Measurements from ENCODE around the gene MRTFA. TPM values are rescaled to one million over a fixed set of nuclear protein-coding genes. Genes with fewer than 3 reads are reported as not detected.

Gene MRTFA
- total RNA-seq, 1 donor from 2014 or later, result 99.3 TPM

DNA sequence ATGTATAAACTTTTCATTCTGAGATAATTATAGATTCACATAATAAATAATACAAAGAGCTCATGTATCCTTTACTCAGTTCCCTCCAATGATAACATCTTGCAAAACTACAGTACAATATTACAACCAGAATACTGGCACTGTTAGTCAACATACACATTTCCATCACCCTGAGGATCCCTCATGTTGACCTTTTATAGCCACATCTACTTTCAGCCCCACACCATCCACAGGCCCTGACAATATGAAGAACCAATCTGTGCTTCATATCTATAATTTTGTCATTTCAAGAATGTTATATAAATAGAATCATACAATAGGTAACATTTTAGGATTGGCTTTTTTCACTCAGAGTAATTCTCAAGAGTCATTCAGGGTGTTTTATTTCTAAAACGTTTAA, 115.5 kb downstream of the MRTFA start:
- intact Hi-C loops (cut with DNase I), result no loop called here
- Histone ChIP-seq H3K4me1 (peaks cover 0 to 36% of the 10 kb centered on the region in 2 donors), H3K27me3 (no peaks in the 10 kb centered on the region), H3K27ac (no peak overlapping the region), H3K9me3 (no peaks in the 10 kb centered on the region), H3K36me3 (no peaks in the 10 kb centered on the region), H3K4me3 (no peak overlapping the region)
- TF ChIP-seq, protein P1, sequence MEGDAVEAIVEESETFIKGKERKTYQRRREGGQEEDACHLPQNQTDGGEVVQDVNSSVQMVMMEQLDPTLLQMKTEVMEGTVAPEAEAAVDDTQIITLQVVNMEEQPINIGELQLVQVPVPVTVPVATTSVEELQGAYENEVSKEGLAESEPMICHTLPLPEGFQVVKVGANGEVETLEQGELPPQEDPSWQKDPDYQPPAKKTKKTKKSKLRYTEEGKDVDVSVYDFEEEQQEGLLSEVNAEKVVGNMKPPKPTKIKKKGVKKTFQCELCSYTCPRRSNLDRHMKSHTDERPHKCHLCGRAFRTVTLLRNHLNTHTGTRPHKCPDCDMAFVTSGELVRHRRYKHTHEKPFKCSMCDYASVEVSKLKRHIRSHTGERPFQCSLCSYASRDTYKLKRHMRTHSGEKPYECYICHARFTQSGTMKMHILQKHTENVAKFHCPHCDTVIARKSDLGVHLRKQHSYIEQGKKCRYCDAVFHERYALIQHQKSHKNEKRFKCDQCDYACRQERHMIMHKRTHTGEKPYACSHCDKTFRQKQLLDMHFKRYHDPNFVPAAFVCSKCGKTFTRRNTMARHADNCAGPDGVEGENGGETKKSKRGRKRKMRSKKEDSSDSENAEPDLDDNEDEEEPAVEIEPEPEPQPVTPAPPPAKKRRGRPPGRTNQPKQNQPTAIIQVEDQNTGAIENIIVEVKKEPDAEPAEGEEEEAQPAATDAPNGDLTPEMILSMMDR (IDR thresholded peaks at IDR 0.05), result no peak
- DNase-seq (ENCODE audit: low spot score in 2 of 2), result no peak

DNA sequence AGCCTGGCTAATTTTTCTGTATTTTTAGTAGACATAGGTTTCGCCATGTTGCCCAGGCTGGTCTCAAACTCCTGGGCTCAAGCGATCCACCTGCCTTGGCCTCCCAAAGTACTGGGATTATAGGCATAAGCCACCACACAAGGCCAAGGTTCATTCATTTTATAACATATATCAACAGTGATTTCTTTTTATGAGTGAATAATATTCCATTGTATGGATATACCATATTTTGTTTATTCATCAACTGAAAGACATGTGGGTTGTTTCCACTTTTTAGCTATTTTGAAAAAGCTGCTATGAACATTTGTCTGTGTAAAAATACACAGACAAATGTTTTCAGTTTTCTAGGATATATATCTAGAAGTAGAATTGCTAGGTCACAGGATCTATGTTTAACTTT, 116.0 kb downstream of the MRTFA start:
- TF ChIP-seq, protein P1 (IDR thresholded peaks at IDR 0.05), result no peak
- Histone ChIP-seq H3K4me1 (peaks cover 0 to 36% of the 10 kb centered on the region in 2 donors), H3K27me3 (no peaks in the 10 kb centered on the region), H3K4me3 (no peak overlapping the region), H3K27ac (no peak overlapping the region), H3K36me3 (no peaks in the 10 kb centered on the region), H3K9me3 (no peaks in the 10 kb centered on the region)
- no peak for DNase-seq (ENCODE audit: low spot score in 2 of 2)
- intact Hi-C loops (cut with DNase I), result no loop called here

DNA sequence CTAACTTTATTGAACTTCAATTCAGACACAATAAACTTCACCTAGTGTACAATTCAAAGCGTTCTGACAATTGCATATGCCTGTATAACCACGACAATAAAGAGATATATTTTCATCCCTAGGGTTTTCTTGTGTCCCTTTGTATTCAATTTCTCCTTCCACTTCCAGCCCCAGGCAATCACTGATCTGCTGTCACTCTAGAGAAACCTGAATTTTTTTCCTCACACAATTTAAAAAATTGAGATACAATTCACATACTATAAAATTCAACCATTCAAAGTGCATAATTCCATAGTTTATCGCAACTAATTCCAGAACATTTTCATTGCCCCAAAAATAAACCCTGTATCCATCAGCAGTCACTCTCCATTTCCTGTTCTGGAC, 116.6 kb downstream of the MRTFA start:
- Histone ChIP-seq H3K36me3 (no peaks in the 10 kb centered on the region), H3K4me1 (peaks cover 0 to 33% of the 10 kb centered on the region in 2 donors), H3K27ac (no peak overlapping the region), H3K4me3 (no peak overlapping the region), H3K9me3 (no peaks in the 10 kb centered on the region), H3K27me3 (no peaks in the 10 kb centered on the region)
- DNase-seq (ENCODE audit: low spot score in 2 of 2), result no peak
- intact Hi-C loops (cut with DNase I), result no loop called here
- TF ChIP-seq, protein P1 (IDR thresholded peaks at IDR 0.05), result no peak

DNA sequence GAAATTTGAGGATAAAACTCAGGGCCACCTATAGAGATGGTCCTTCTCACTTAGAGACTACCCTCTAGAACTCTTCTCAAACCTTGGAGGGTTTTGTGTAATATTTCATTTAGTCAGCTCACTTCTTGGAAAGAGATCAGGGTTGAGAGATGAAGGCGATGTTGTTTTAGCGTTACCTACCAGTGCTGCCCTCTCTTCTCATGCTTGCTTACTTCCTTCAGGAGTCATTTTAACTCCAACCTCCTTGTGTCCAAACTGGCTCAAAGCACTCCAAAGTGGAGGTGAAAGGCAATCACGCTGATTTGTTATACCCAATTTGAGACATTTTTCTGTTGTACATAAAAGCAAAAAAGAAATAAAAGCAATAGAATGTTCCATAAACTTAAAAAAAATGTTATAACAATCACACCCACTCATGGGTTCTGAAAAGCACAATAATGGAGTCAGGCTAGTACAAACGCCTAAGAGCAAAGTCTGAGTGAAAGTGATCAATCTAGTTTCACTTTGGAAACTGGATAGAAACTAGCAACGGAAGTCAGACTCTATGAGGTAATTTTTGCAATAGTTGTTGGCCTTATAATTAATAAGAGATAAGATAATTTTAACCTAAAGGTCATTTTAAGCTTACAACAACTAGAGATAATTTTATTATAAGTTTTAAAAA, 117.1 kb downstream of the MRTFA start:
- H3K27ac ChIP-seq, result no peak overlapping the region
- H3K36me3 ChIP-seq, result no peaks in the 10 kb centered on the region
- H3K4me1 ChIP-seq, result peaks cover 0 to 27% of the 10 kb centered on the region in 2 donors
- no peak for DNase-seq (ENCODE audit: low spot score in 2 of 2)
- intact Hi-C loops (cut with DNase I), result no loop called here
- TF ChIP-seq, protein P1 (IDR thresholded peaks at IDR 0.05), result no peak
- H3K4me3 ChIP-seq, result no peak overlapping the region
- H3K9me3 ChIP-seq, result no peaks in the 10 kb centered on the region
- no peaks in the 10 kb centered on the region for H3K27me3 ChIP-seq

DNA sequence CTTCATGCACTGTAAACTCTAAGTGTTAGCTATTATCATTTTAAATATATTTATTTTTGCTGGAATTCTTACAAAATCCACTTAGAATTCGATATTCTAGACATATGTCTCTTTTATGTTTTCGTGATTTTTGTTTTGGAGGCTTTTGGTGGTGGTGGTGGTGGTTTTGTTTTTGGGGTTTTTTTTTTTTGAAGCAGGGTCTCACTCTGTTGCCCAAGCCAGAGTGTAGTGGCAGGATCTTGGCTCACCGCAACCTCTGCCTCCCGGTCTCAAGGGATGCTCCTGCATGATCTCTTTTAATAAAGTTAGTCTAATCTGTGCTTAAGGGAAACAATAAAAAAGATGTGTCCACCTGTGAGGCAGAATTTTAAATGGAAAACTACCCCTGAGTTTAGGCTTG, 117.7 kb downstream of the MRTFA start:
- Histone ChIP-seq H3K36me3 (no peaks in the 10 kb centered on the region), H3K4me1 (peaks cover 0 to 23% of the 10 kb centered on the region in 2 donors), H3K4me3 (no peak overlapping the region), H3K27me3 (no peaks in the 10 kb centered on the region), H3K9me3 (no peaks in the 10 kb centered on the region), H3K27ac (no peak overlapping the region)
- DNase-seq (ENCODE audit: low spot score in 2 of 2), result no peak
- TF ChIP-seq, protein P1 (IDR thresholded peaks at IDR 0.05), result no peak
- intact Hi-C loops (cut with DNase I), result no loop called here

DNA sequence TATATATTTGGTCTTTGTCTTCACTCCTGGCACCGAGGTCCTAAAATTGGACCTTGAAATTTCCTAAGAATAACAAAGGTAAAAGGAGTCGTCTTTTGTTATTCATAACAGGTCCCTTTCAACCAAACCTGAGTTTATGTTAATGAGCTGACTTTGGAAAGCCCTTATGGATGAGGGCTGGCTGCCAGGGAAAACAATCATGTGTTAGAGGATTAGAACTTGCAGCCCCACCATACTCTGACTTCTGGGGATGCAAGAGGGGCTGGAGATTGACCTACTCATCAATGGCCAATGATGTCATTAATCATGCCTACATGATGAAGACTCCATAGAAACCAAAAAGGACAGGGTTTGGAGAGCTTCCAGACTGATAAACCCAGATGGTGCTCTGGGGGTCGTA, 118.9 kb downstream of the MRTFA start:
- Histone ChIP-seq H3K27ac (no peak overlapping the region), H3K9me3 (no peaks in the 10 kb centered on the region), H3K4me3 (no peak overlapping the region), H3K27me3 (no peaks in the 10 kb centered on the region), H3K36me3 (no peaks in the 10 kb centered on the region), H3K4me1 (peaks cover 0 to 33% of the 10 kb centered on the region in 2 donors)
- TF ChIP-seq, protein P1 (IDR thresholded peaks at IDR 0.05), result no peak
- no peak for DNase-seq (ENCODE audit: low spot score in 2 of 2)
- intact Hi-C loops (cut with DNase I), result no loop called here

All from ascending aorta (tissue), 2 donors.